H1 (cell line): ENCODE data around the gene CXCL14. TPM values are rescaled to one million over a fixed set of nuclear protein-coding genes. Genes with fewer than 3 reads are reported as not detected.

Source experiments
- CTCF ChIA-PET: fragments of 300-600 bp; sonication (Branson Sonifier 250); formaldehyde crosslinking; loops from one replicate; lab custom pipeline; 2021; ENCODE audit not compliant: partially characterized antibody; lab: Charles Lee
- POLR2A ChIA-PET: fragments of 300-600 bp; sonication (Branson Sonifier 250); formaldehyde crosslinking; loops from one replicate; lab custom pipeline; 2021; ENCODE audit warnings: inconsistent platforms; ENCODE audit not compliant: partially characterized antibody; lab: Charles Lee
- DNase-seq, 2 experiments: peaks; one replicate each; pipeline versions ENCODE4 v3.0.0 to v3.0.0-alpha.2; 2010 to 2022; ENCODE audit warnings: low spot score in 2 of 2, low read depth in 1 of 2, mixed read lengths in 1 of 2
- FAIRE-seq: peaks from 2 replicates; lab custom pipeline; 2011; peaks lifted over from hg19 to GRCh38; lab: Jason Lieb, UNC
- H2AFZ ChIP-seq: 2 replicates; pipeline ENCODE4 v1.8.1; 2012; ENCODE audit warnings: low read length, inconsistent platforms
- H2AK5ac ChIP-seq: 2 replicates; pipeline ENCODE4 v1.6.1; 2013; ENCODE audit warnings: low read depth, low read length
- H2BK120ac ChIP-seq: replicated peaks from 2 replicates; pipeline ENCODE3; 2013; ENCODE audit warnings: low read depth, low read length, inconsistent platforms
- H2BK12ac ChIP-seq: 2 replicates; pipeline ENCODE4 v1.6.1; 2013; ENCODE audit warnings: low read depth, low read length
- H2BK15ac ChIP-seq: 2 replicates; pipeline ENCODE4 v1.6.1; 2013; ENCODE audit warnings: low read length
- H2BK20ac ChIP-seq: 2 replicates; pipeline ENCODE4 v1.6.1; 2013; ENCODE audit warnings: low read length
- H2BK5ac ChIP-seq: 2 replicates; pipeline ENCODE4 v1.6.1; 2013; ENCODE audit warnings: low read depth, low read length
- H3K14ac ChIP-seq: 2 replicates; pipeline ENCODE4 v1.6.1; 2013; ENCODE audit warnings: inconsistent platforms; ENCODE audit not compliant: insufficient read length
- H3K18ac ChIP-seq: 2 replicates; pipeline ENCODE4 v1.6.1; 2013; ENCODE audit warnings: low read length; ENCODE audit errors: extremely low read depth
- H3K23ac ChIP-seq: 2 replicates; pipeline ENCODE4 v1.6.1; 2013; ENCODE audit warnings: inconsistent platforms; ENCODE audit not compliant: insufficient read length
- H3K23me2 ChIP-seq: 2 replicates; pipeline ENCODE4 v1.6.1; 2013; ENCODE audit warnings: low read depth, low read length
- H3K27ac ChIP-seq: 2 replicates; pipeline ENCODE4 v1.6.1; 2011; ENCODE audit warnings: low read depth, low read length, inconsistent platforms
- H3K27me3 ChIP-seq, 4 experiments: replicated peaks in 1 of 4; 1 replicate in 1 of 4; 2 replicates in 3 of 4; pipeline versions ENCODE4 v1.6.1 to v1.8.1; 2011 to 2013; ENCODE audit warnings: low read length in 3 of 4, mild to moderate bottlenecking in 3 of 4, inconsistent platforms in 2 of 4, mixed read lengths in 2 of 4, moderate library complexity in 1 of 4; ENCODE audit not compliant: control insufficient read depth in 3 of 4, insufficient read depth in 3 of 4; ENCODE audit errors: extremely low read depth in 1 of 4
- H3K36me3 ChIP-seq, 4 experiments: 2 replicates each; pipeline versions ENCODE4 v1.6.1 to v1.8.1; 2011 to 2013; ENCODE audit warnings: mild to moderate bottlenecking in 4 of 4, low read length in 3 of 4, moderate library complexity in 2 of 4, control low read depth in 1 of 4, inconsistent platforms in 1 of 4; ENCODE audit not compliant: insufficient read depth in 4 of 4, control insufficient read depth in 2 of 4
- H3K4ac ChIP-seq: replicated peaks from 2 replicates; pipeline ENCODE3; 2013; ENCODE audit warnings: low read length, low read depth, mixed read lengths, inconsistent platforms; ENCODE audit not compliant: insufficient read length
- H3K4me1 ChIP-seq, 4 experiments: replicated peaks in 1 of 4; 1 replicate in 1 of 4; 2 replicates in 3 of 4; pipeline versions ENCODE4 v1.6.1 to v1.8.1; 2011 to 2013; ENCODE audit warnings: low read length in 3 of 4, inconsistent platforms in 2 of 4, mixed read lengths in 1 of 4; ENCODE audit not compliant: insufficient read depth in 4 of 4, control insufficient read depth in 3 of 4
- H3K4me2 ChIP-seq, 2 experiments: 2 replicates each; pipeline versions ENCODE4 v1.6.1 to v1.8.1; 2011 to 2013; ENCODE audit warnings: low read depth in 2 of 2, low read length in 2 of 2, control low read depth in 1 of 2, inconsistent platforms in 1 of 2, mild to moderate bottlenecking in 1 of 2; ENCODE audit not compliant: insufficient read depth in 1 of 2
- H3K4me3 ChIP-seq, 4 experiments: fragments of 200-600, 300-600 bp in 1 of 4; sonication (generic), shearing (Covaris generic), sonication (Bioruptor Twin) in 1 of 4; 2 replicates each; pipeline versions ENCODE4 v1.5.1 to v1.8.1; 2011 to 2016; ENCODE audit warnings: low read length in 4 of 4, low read depth in 3 of 4, control low read depth in 2 of 4, inconsistent platforms in 2 of 4, mild to moderate bottlenecking in 2 of 4, mixed read lengths in 1 of 4, moderate library complexity in 1 of 4; ENCODE audit not compliant: insufficient read depth in 2 of 4; ENCODE audit errors: extremely low read depth in 1 of 4
- H3K56ac ChIP-seq: replicated peaks from 2 replicates; pipeline ENCODE3; 2013; ENCODE audit warnings: low read depth, mild to moderate bottlenecking, mixed read lengths, low read length, inconsistent platforms; ENCODE audit not compliant: insufficient read length
- H3K79me1 ChIP-seq: 2 replicates; pipeline ENCODE4 v1.6.1; 2013; ENCODE audit warnings: low read depth, low read length, control low read depth
- H3K79me2 ChIP-seq, 2 experiments: 2 replicates each; pipeline versions ENCODE4 v1.6.1 to v1.8.1; 2012 to 2013; ENCODE audit warnings: low read length in 2 of 2, mild to moderate bottlenecking in 2 of 2, inconsistent platforms in 1 of 2; ENCODE audit not compliant: insufficient read depth in 2 of 2, control insufficient read depth in 1 of 2
- H3K9ac ChIP-seq, 4 experiments: replicated peaks in 1 of 4; 1 replicate in 1 of 4; 2 replicates in 3 of 4; pipeline versions ENCODE4 v1.6.1 to v1.8.1; 2011 to 2013; ENCODE audit warnings: low read depth in 3 of 4, low read length in 3 of 4, control low read depth in 2 of 4, mild to moderate bottlenecking in 2 of 4, moderate library complexity in 2 of 4, inconsistent platforms in 1 of 4; ENCODE audit errors: extremely low read depth in 1 of 4
- H3K9me3 ChIP-seq, 2 experiments: 2 replicates each; pipeline versions ENCODE4 v1.6.1 to v1.8.1; 2012 to 2013; ENCODE audit warnings: mild to moderate bottlenecking in 2 of 2, moderate library complexity in 2 of 2, control low read depth in 1 of 2, inconsistent platforms in 1 of 2, low read depth in 1 of 2, low read length in 1 of 2, mixed read lengths in 1 of 2; ENCODE audit not compliant: insufficient read depth in 2 of 2
- H4K20me1 ChIP-seq, 2 experiments: replicated peaks in 1 of 2; 2 replicates each; pipeline versions ENCODE3 to v1.8.1; 2011 to 2013; ENCODE audit warnings: inconsistent platforms in 2 of 2, low read length in 2 of 2, mild to moderate bottlenecking in 1 of 2; ENCODE audit not compliant: insufficient read depth in 2 of 2, control insufficient read depth in 1 of 2
- H4K5ac ChIP-seq: 2 replicates; pipeline ENCODE4 v1.6.1; 2013; ENCODE audit warnings: low read length, low read depth, mixed read lengths, inconsistent platforms; ENCODE audit not compliant: insufficient read length
- H4K8ac ChIP-seq: 2 replicates; pipeline ENCODE4 v1.8.0; 2013; ENCODE audit warnings: mild to moderate bottlenecking, moderate library complexity, low read length, inconsistent platforms; ENCODE audit not compliant: insufficient read depth; ENCODE audit errors: extremely low read depth
- H4K91ac ChIP-seq: replicated peaks from 2 replicates; pipeline ENCODE3; 2013; ENCODE audit warnings: low read length, mixed read lengths, inconsistent platforms; ENCODE audit not compliant: insufficient read length
- CBX5 ChIP-seq: fragments of 300-800, 300-1000 bp; sonication (generic); IDR thresholded peaks from 2 replicates; pipeline ENCODE4 v1.7.1; 2016; ENCODE audit warnings: antibody characterized with exemption, low read length, low read depth
- CBX8 ChIP-seq: fragments of 300-800, 300-1000 bp; sonication (generic); IDR thresholded peaks from 2 replicates; pipeline ENCODE4 v1.7.1; 2016; ENCODE audit warnings: low read depth, low read length, borderline replicate concordance
- EZH2 ChIP-seq: fragments of 200-600 bp; sonication (generic); IDR thresholded peaks from 2 replicates; pipeline ENCODE4 v1.7.1; 2012; ENCODE audit warnings: low read depth, mild to moderate bottlenecking, moderate library complexity, low read length, inconsistent platforms; ENCODE audit not compliant: severe bottlenecking
- GTF2F1 ChIP-seq: IDR thresholded peaks from 2 replicates; pipeline ENCODE4 v1.6.1; 2012; ENCODE audit warnings: low read depth, low read length, improper control_type of control experiment, borderline replicate concordance
- KDM1A ChIP-seq: fragments of 200-600, 300-600 bp; sonication (generic); IDR thresholded peaks from 2 replicates; pipeline ENCODE4 v1.7.1; 2016; ENCODE audit warnings: mild to moderate bottlenecking, low read length, borderline replicate concordance
- KDM5A ChIP-seq: fragments of 200-600 bp; IDR thresholded peaks from 2 replicates; pipeline ENCODE4 v1.7.1; 2012; ENCODE audit warnings: mild to moderate bottlenecking, low read length, inconsistent platforms, mixed read lengths
- MAX ChIP-seq: IDR thresholded peaks from 2 replicates; pipeline ENCODE4 v1.6.1; 2012; ENCODE audit warnings: inconsistent platforms
- PHF8 ChIP-seq: fragments of 200-600 bp; sonication (generic); conservative IDR thresholded peaks from 2 replicates; pipeline ENCODE4 v1.7.1; 2012; ENCODE audit warnings: low read depth, mild to moderate bottlenecking, inconsistent platforms, low read length, moderate library complexity
- RXRA ChIP-seq: IDR thresholded peaks from 2 replicates; pipeline ENCODE4 v1.6.1; 2011; ENCODE audit warnings: low read depth, mild to moderate bottlenecking, low read length, moderate library complexity; ENCODE audit not compliant: insufficient read depth
- SIN3A ChIP-seq, 2 experiments: IDR thresholded peaks in 1 of 2; conservative IDR thresholded peaks in 1 of 2; 2 replicates each; pipeline ENCODE4 v1.6.1; 2011 to 2012; ENCODE audit warnings: low read length in 2 of 2, improper control_type of control experiment in 1 of 2, low read depth in 1 of 2, mild to moderate bottlenecking in 1 of 2
- TCF12 ChIP-seq: IDR thresholded peaks from 2 replicates; pipeline ENCODE4 v1.6.1; 2011; ENCODE audit warnings: low read depth, mild to moderate bottlenecking, low read length
- YY1 ChIP-seq: IDR thresholded peaks from 2 replicates; pipeline ENCODE4 v1.6.1; 2011; ENCODE audit warnings: low read depth, mild to moderate bottlenecking, low read length
- WGBS, 2 experiments: shearing (Covaris generic) in 1 of 2; methylation state at CpG; one replicate each; pipeline versions ENCODE4 v1.1.6 to v1.1.7; 2013 to 2015; ENCODE audit warnings: low lambda C conversion rate in 2 of 2, mixed read lengths in 2 of 2, inconsistent platforms in 1 of 2, low coverage in 1 of 2, missing lambda C conversion rate in 1 of 2; ENCODE audit not compliant: insufficient replicate concordance in 2 of 2, insufficient coverage in 1 of 2, insufficient read length in 1 of 2; ENCODE audit errors: extremely low coverage in 1 of 2, missing lambda C conversion rate in 1 of 2; 5-methylcytosine and 5-hydroxymethylcytosine counted together
- polyA plus RNA-seq, 7 experiments: library from polyadenylated mRNA; depleted of rRNA in 3 of 7; stranded (reverse) in 5 of 7; unstranded in 2 of 7; fragments of >200 nt in 5 of 7; fragments of 200-250 nt in 2 of 7; gene quantifications; 1 replicate in 5 of 7; 2 replicates in 1 of 7; 4 replicates in 1 of 7; pipeline versions ENCODE4 v1.2.1 to v1.2.3, GENCODE V29; 2011 to 2013; ENCODE audit warnings: missing spikeins in 2 of 7, mixed read lengths in 2 of 7
- total RNA-seq: library from RNA; stranded (reverse); fragmentation: NEBNext Ultra II Directional; extraction: Animal tissue kit (Norgen Biotek cat#: 25700); gene quantifications from 2 replicates; pipeline ENCODE4 v1.2.1, GENCODE V29; 2021

CXCL14 gene
- total and polyA plus RNA-seq, 2 of the 8 experiments (the other 6 are each of a cell fraction or from before 2014, with no cell fraction given), result 1.5 to 1.8 TPM

- no peaks in the 10 kb centered on the region for H3K79me1 ChIP-seq
- CTCF ChIA-PET, result interaction anchor here (1.4 to 7.0 kb wide), 4 partner anchors 17 to 69 kb away, joined by 4 to 77 read pairs (median 40); no protein-coding TSS in a partner anchor
- peaks cover 10% of the 10 kb centered on the region; the same call in 1 of the 2 replicates for H3K23me2 ChIP-seq
- no peak overlapping the region for H4K91ac ChIP-seq
- POLR2A ChIA-PET, result interaction anchor here (2.6 kb wide), 1 partner anchor 45 kb away, joined by 15 read pairs; no protein-coding TSS in a partner anchor
- peaks cover 9 to 15% of the 10 kb centered on the region in 2 experiments for H3K9me3 ChIP-seq
- H4K8ac ChIP-seq, result peak overlapping the region; percentile 73
- H4K20me1 ChIP-seq, result peaks cover 19 to 27% of the 10 kb centered on the region in 2 experiments
- H2BK12ac ChIP-seq, result peak overlapping the region; percentile 94; the same call in 1 of the 2 replicates
- H2BK15ac ChIP-seq, result no peak overlapping the region; the same call in 1 of the 2 replicates
- 2% methylated on average over 42 of the region's 44 CpGs; no CpG with 5 or more reads in 1 of the 2 experiments for WGBS, 2 experiments
- no peak overlapping the region for H3K23ac ChIP-seq
- peak overlapping the region; percentile 68; the same call in 1 of the 2 replicates for H3K18ac ChIP-seq
- H3K4ac ChIP-seq, result peak overlapping the region; percentile 27
- H2AK5ac ChIP-seq, result no peak overlapping the region
- H3K79me2 ChIP-seq, result no peaks in the 10 kb centered on the region
- FAIRE-seq (no peak), DNase-seq (no peak)
- H2BK120ac ChIP-seq, result no peak overlapping the region
- peak overlapping the region; percentile 72 to 74 for H3K4me2 ChIP-seq
- H2BK20ac ChIP-seq, result peak overlapping the region; percentile 80; the same call in 1 of the 2 replicates
- no peak overlapping the region for H4K5ac ChIP-seq
- peaks cover 0 to 11% (median 0%) of the 10 kb centered on the region in 4 experiments; a peak in 2 of 8 replicates for H3K36me3 ChIP-seq
- H3K27me3 ChIP-seq, result peaks cover 89 to 100% (median 96%) of the 10 kb centered on the region in 4 experiments
- H3K4me1 ChIP-seq, result peaks cover 0 to 12% (median 11%) of the 10 kb centered on the region in 4 experiments; a peak in 6 of 7 replicates
- H3K14ac ChIP-seq, result no peak overlapping the region
- 0 out of 2 replicates have a peak overlapping the region, but pooled peaks have one; percentile 8 for H2AFZ ChIP-seq
- no peak overlapping the region for H3K9ac ChIP-seq
- no peak overlapping the region for H3K27ac ChIP-seq
- no peak overlapping the region for H3K56ac ChIP-seq
- peak overlapping the region in 3 of 4 experiments; percentile 26 to 51 (median 26); a peak in 6 of 8 replicates for H3K4me3 ChIP-seq
- no peak overlapping the region; the same call in 1 of the 2 replicates for H2BK5ac ChIP-seq
- no peak for TF ChIP-seq SIN3A (conservative IDR thresholded peaks at IDR 0.05 in 1 of 2, IDR thresholded peaks at IDR 0.05 in 1 of 2; ENCODE audit: low read depth in 1 of 2, low read length in 2 of 2)
- TF ChIP-seq CBX5, result no peak
- no peak for TF ChIP-seq CBX8
- TF ChIP-seq PHF8, result no peak
- no peak for TF ChIP-seq TCF12
- TF ChIP-seq KDM1A, result no peak
- TF ChIP-seq GTF2F1, result no peak
- no peak for TF ChIP-seq MAX
- TF ChIP-seq EZH2, result peak; percentile 89
- TF ChIP-seq YY1, result no peak
- TF ChIP-seq KDM5A, result no peak
- no peak for TF ChIP-seq RXRA
Observed at GRCh38 chr5:135535420-135535819, 43.4 kb downstream of the CXCL14 start.
